ENCODE results near the gene TRAF2. TPM values are rescaled to one million over a fixed set of nuclear protein-coding genes. Genes with fewer than 3 reads are reported as not detected.

The TRAF2 gene
- total and polyA plus RNA-seq, 2 of the 8 experiments (the other 6 are each of a cell fraction or from before 2014, with no cell fraction given) = 26.9 to 50.2 TPM

DNA sequence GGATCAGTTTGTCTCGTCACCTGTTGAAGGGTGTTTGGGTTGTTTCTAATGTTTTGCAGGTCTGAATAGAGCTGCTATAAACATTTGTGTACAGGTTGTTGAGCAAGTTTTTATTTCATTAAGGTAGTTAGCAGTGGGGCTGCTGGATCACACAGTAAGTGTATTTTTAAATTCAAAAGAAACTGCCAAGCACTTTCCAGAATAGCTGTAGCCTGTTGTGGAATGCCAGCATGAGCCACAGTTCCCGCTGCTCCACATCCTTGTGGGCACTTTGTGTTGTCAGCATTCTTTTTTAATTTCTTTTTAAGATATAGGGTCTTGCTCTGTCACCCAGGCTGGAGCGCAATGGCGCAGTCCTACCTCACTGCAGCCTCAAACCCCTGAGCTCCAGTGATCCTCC, 43.7 kb downstream of the TRAF2 start:
- no peak overlapping the region for H3K18ac ChIP-seq (ENCODE audit: extremely low read depth, low read length)
- H3K27me3 ChIP-seq (replicated peaks in 1 of 4; ENCODE audit: control insufficient read depth in 3 of 4, extremely low read depth in 1 of 4, insufficient read depth in 3 of 4, low read length in 3 of 4) = no peaks in the 10 kb centered on the region
- H3K9me3 ChIP-seq (ENCODE audit: insufficient read depth in 2 of 2, low read depth in 1 of 2, low read length in 1 of 2) = no peaks in the 10 kb centered on the region; a peak in 1 of 4 replicates
- no peak overlapping the region for H3K9ac ChIP-seq (replicated peaks in 1 of 4; ENCODE audit: extremely low read depth in 1 of 4, low read depth in 3 of 4, low read length in 3 of 4)
- H3K23ac ChIP-seq (ENCODE audit: insufficient read length) = no peak overlapping the region
- H2BK5ac ChIP-seq (ENCODE audit: low read depth, low read length) = no peak overlapping the region
- H2AFZ ChIP-seq (ENCODE audit: low read length) = no peak overlapping the region
- POLR2A ChIA-PET (ENCODE audit: partially characterized antibody) = interaction anchor here (0.7 to 1.2 kb wide), 3 partner anchors 10 to 211 kb away, joined by 3 to 4 read pairs (median 3); no protein-coding TSS in a partner anchor
- H3K79me2 ChIP-seq (ENCODE audit: control insufficient read depth in 1 of 2, insufficient read depth in 2 of 2, low read length in 2 of 2) = no peaks in the 10 kb centered on the region; a peak in 1 of 4 replicates
- no peak overlapping the region for H2AK5ac ChIP-seq (ENCODE audit: low read depth, low read length)
- no peak overlapping the region for H3K4me3 ChIP-seq (ENCODE audit: extremely low read depth in 1 of 4, insufficient read depth in 2 of 4, low read depth in 3 of 4, low read length in 4 of 4)
- FAIRE-seq (no peak), DNase-seq (ENCODE audit: low read depth in 1 of 2, low spot score in 2 of 2) (no peak)
- H2BK20ac ChIP-seq (ENCODE audit: low read length) = no peak overlapping the region
- H3K79me1 ChIP-seq (ENCODE audit: low read depth, low read length) = no peaks in the 10 kb centered on the region; the same call in 1 of the 2 replicates
- peaks cover 0 to 6% (median 0%) of the 10 kb centered on the region in 4 experiments; a peak in 2 of 7 replicates for H3K4me1 ChIP-seq (replicated peaks in 1 of 4; ENCODE audit: control insufficient read depth in 3 of 4, insufficient read depth in 4 of 4, low read length in 3 of 4)
- no peak overlapping the region for H3K4ac ChIP-seq (replicated peaks; ENCODE audit: insufficient read length, low read depth, low read length)
- H2BK120ac ChIP-seq (replicated peaks; ENCODE audit: low read depth, low read length) = no peak overlapping the region
- 95% methylated on average over 4 of the region's 4 CpGs; no CpG with 5 or more reads in 1 of the 2 experiments for WGBS, 2 experiments (ENCODE audit: extremely low coverage in 1 of 2, insufficient coverage in 1 of 2, insufficient read length in 1 of 2, insufficient replicate concordance in 2 of 2, low coverage in 1 of 2, low lambda C conversion rate in 2 of 2, missing lambda C conversion rate in 1 of 2)
- CTCF ChIA-PET (ENCODE audit: partially characterized antibody) = interaction anchor here (0.6 to 1.3 kb wide), 3 partner anchors 10 to 973 kb away, joined by 3 to 4 read pairs (median 4); no protein-coding TSS in a partner anchor
- no peak overlapping the region for H2BK12ac ChIP-seq (ENCODE audit: low read depth, low read length)
- no peak overlapping the region for H3K56ac ChIP-seq (replicated peaks; ENCODE audit: insufficient read length, low read depth, low read length)
- peaks cover 0 to 12% of the 10 kb centered on the region in 2 experiments for H4K20me1 ChIP-seq (replicated peaks in 1 of 2; ENCODE audit: control insufficient read depth in 1 of 2, insufficient read depth in 2 of 2, low read length in 2 of 2)
- H3K36me3 ChIP-seq (ENCODE audit: control insufficient read depth in 2 of 4, insufficient read depth in 4 of 4, low read length in 3 of 4) = peaks cover 2 to 19% (median 13%) of the 10 kb centered on the region in 4 experiments; a peak in 7 of 8 replicates
- H3K23me2 ChIP-seq (ENCODE audit: low read depth, low read length) = no peaks in the 10 kb centered on the region
- no peak overlapping the region for H3K14ac ChIP-seq (ENCODE audit: insufficient read length)
- no peak overlapping the region for H3K4me2 ChIP-seq (ENCODE audit: insufficient read depth in 1 of 2, low read depth in 2 of 2, low read length in 2 of 2)
- no peak overlapping the region for H2BK15ac ChIP-seq (ENCODE audit: low read length)
- H3K27ac ChIP-seq (ENCODE audit: low read depth, low read length) = no peak overlapping the region
- H4K91ac ChIP-seq (replicated peaks; ENCODE audit: insufficient read length, low read length) = no peak overlapping the region
- no peak overlapping the region for H4K8ac ChIP-seq (ENCODE audit: extremely low read depth, insufficient read depth, low read length)
- H4K5ac ChIP-seq (ENCODE audit: insufficient read length, low read depth, low read length) = no peak overlapping the region
- TF ChIP-seq EZH2 (IDR thresholded peaks at IDR 0.05; ENCODE audit: low read depth, low read length, severe bottlenecking) (no peak), SIN3A (conservative IDR thresholded peaks at IDR 0.05 in 1 of 2, IDR thresholded peaks at IDR 0.05 in 1 of 2; ENCODE audit: low read depth in 1 of 2, low read length in 2 of 2) (no peak), SIRT6 (IDR thresholded peaks at IDR 0.05; ENCODE audit: low read length) (no peak), SAP30 (IDR thresholded peaks at IDR 0.05; ENCODE audit: insufficient read depth, insufficient replicate concordance, low read length) (no peak), HDAC2 (IDR thresholded peaks at IDR 0.05; ENCODE audit: borderline replicate concordance in 1 of 2, low read depth in 2 of 2, low read length in 2 of 2) (no peak), BCL11A (IDR thresholded peaks at IDR 0.05; ENCODE audit: low read depth in 2 of 2, low read length in 2 of 2) (no peak), ZNF274 (IDR thresholded peaks at IDR 0.05; ENCODE audit: borderline replicate concordance, extremely low read depth, low read length) (no peak), CREB1 (IDR thresholded peaks at IDR 0.05) (no peak), RBBP5 (IDR thresholded peaks at IDR 0.05; ENCODE audit: borderline replicate concordance, low read depth, low read length) (no peak), TBP (IDR thresholded peaks at IDR 0.05; ENCODE audit: low read depth, low read length) (no peak), CEBPB (IDR thresholded peaks at IDR 0.05; ENCODE audit: low read depth, low read length) (no peak), KDM1A (IDR thresholded peaks at IDR 0.05; ENCODE audit: borderline replicate concordance, low read length) (no peak), EP300 (IDR thresholded peaks at IDR 0.05; ENCODE audit: borderline replicate concordance in 1 of 2, low read depth in 2 of 2, low read length in 2 of 2) (no peak)

Measured in H1 (cell line).